Hepatocyte (in vitro differentiated cells): ENCODE results near the gene KIF25. TPM values are rescaled to one million over a fixed set of nuclear protein-coding genes. Genes with fewer than 3 reads are reported as not detected.

ENCODE experiments used
- DNase-seq: peaks from one replicate; pipeline ENCODE4 v3.0.0-alpha.2; 2016; ENCODE audit warnings: low spot score
- H2AFZ ChIP-seq: fragments of 200-600 bp; sonication (generic); 2 replicates; pipeline ENCODE4 v1.6.0; 2016; ENCODE audit warnings: antibody characterized with exemption, mild to moderate bottlenecking
- H3K27ac ChIP-seq: fragments of 200-600 bp; sonication (generic); 2 replicates; pipeline ENCODE4 v1.5.1; 2016; ENCODE audit warnings: mild to moderate bottlenecking
- H3K27me3 ChIP-seq: fragments of 200-600 bp; sonication (generic); 2 replicates; pipeline ENCODE4 v1.6.1; 2016
- H3K36me3 ChIP-seq: fragments of 200-600 bp; sonication (generic); replicated peaks from 2 replicates; pipeline ENCODE4 v1.5.1; 2016; ENCODE audit warnings: low read depth; ENCODE audit not compliant: insufficient read depth
- H3K4me1 ChIP-seq: fragments of 200-600 bp; sonication (generic); 2 replicates; pipeline ENCODE4 v1.5.1; 2016; ENCODE audit warnings: mild to moderate bottlenecking, moderate library complexity; ENCODE audit not compliant: insufficient read depth
- H3K4me2 ChIP-seq: fragments of 200-600 bp; sonication (generic); 2 replicates; pipeline ENCODE4 v1.6.0; 2016
- H3K4me3 ChIP-seq: fragments of 200-600 bp; sonication (generic); 2 replicates; pipeline ENCODE4 v1.5.1; 2016; ENCODE audit warnings: mild to moderate bottlenecking
- H3K79me2 ChIP-seq: fragments of 200-600 bp; sonication (generic); 2 replicates; pipeline ENCODE4 v1.6.0; 2017; ENCODE audit warnings: mild to moderate bottlenecking
- H3K9me2 ChIP-seq: fragments of 200-600 bp; sonication (generic); replicated peaks from 2 replicates; pipeline ENCODE4 v1.6.0; 2017; ENCODE audit warnings: mild to moderate bottlenecking; ENCODE audit not compliant: insufficient read depth
- H3K9me3 ChIP-seq: fragments of 200-600 bp; sonication (generic); 2 replicates; pipeline ENCODE4 v1.5.1; 2016; ENCODE audit warnings: low read depth, mild to moderate bottlenecking
- H4K20me1 ChIP-seq: fragments of 200-600 bp; sonication (generic); 2 replicates; pipeline ENCODE4 v1.6.0; 2016; ENCODE audit warnings: mild to moderate bottlenecking; ENCODE audit not compliant: insufficient read depth, poor library complexity, severe bottlenecking
- CTCF ChIP-seq: fragments of 200-600 bp; sonication (generic); IDR thresholded peaks from 2 replicates; pipeline ENCODE4 v1.5.1; 2016; ENCODE audit warnings: antibody characterized with exemption, mild to moderate bottlenecking; ENCODE audit not compliant: poor library complexity
- EZH2 ChIP-seq: fragments of 200-600 bp; sonication (generic); IDR thresholded peaks from 2 replicates; pipeline ENCODE4 v1.6.1; 2016; ENCODE audit warnings: antibody characterized with exemption, mild to moderate bottlenecking, borderline replicate concordance
- EZH2phosphoT487 ChIP-seq: fragments of 200-600 bp; sonication (generic); IDR thresholded peaks from one replicate; pipeline ENCODE4 v1.6.1; 2018; ENCODE audit warnings: antibody characterized with exemption, mild to moderate bottlenecking, low read depth, moderate library complexity; ENCODE audit not compliant: unreplicated experiment, severe bottlenecking
- whole genome bisulfite sequencing: methylation state at CpG from one replicate; pipeline ENCODE4 v1.1.6; 2016; ENCODE audit warnings: low lambda C conversion rate; ENCODE audit errors: missing lambda C conversion rate; 5-methylcytosine and 5-hydroxymethylcytosine counted together
- polyA plus RNA-seq: library from polyadenylated mRNA; unstranded; fragments of >200 nt; fragmentation: Nextera tagmentation; extraction: Ambion mirVana; gene quantifications from 2 replicates; pipeline ENCODE4 v1.2.1, GENCODE V29; 2016
- total RNA-seq: library from RNA; depleted of rRNA; stranded (reverse); fragments of >200 nt; gene quantifications from 2 replicates; pipeline ENCODE4 v1.2.3, GENCODE V29; 2014

Gene KIF25
- total and polyA plus RNA-seq, 2 experiments from 2014 or later: 0.40 TPM; not detected in 1

GRCh38 chr6:167984876-167985604, 12.4 kb upstream of the KIF25 start:
- Histone ChIP-seq H4K20me1 (no peaks in the 10 kb centered on the region), H3K4me3 (no peak overlapping the region), H2AFZ (no peak overlapping the region), H3K4me2 (no peak overlapping the region), H3K27ac (no peak overlapping the region), H3K36me3 (no peaks in the 10 kb centered on the region), H3K27me3 (no peaks in the 10 kb centered on the region), H3K9me3 (no peaks in the 10 kb centered on the region), H3K4me1 (no peaks in the 10 kb centered on the region), H3K79me2 (no peaks in the 10 kb centered on the region), H3K9me2 (no peaks in the 10 kb centered on the region)
- 92% methylated on average over 13 of the region's 13 CpGs for WGBS
- no peak for DNase-seq
- TF ChIP-seq EZH2 (no peak), CTCF (no peak), EZH2phosphoT487 (no peak)

- 96% methylated on average over 37 of the region's 39 CpGs for WGBS
- no peaks in the 10 kb centered on the region for H3K4me1 ChIP-seq
- H3K4me3 ChIP-seq: no peak overlapping the region
- no peaks in the 10 kb centered on the region for H3K9me3 ChIP-seq
- no peaks in the 10 kb centered on the region for H3K9me2 ChIP-seq
- DNase-seq: no peak
- H3K27me3 ChIP-seq: no peaks in the 10 kb centered on the region
- no peaks in the 10 kb centered on the region for H3K79me2 ChIP-seq
- TF ChIP-seq EZH2 (no peak), CTCF (no peak), EZH2phosphoT487 (no peak)
- no peak overlapping the region for H3K27ac ChIP-seq
- no peaks in the 10 kb centered on the region for H4K20me1 ChIP-seq
- H2AFZ ChIP-seq: no peak overlapping the region
- no peaks in the 10 kb centered on the region for H3K36me3 ChIP-seq
- H3K4me2 ChIP-seq: no peak overlapping the region
These were observed 11.4 kb upstream of the KIF25 start for GRCh38 chr6:167985911-167986595.

- Histone ChIP-seq H3K9me2 (no peaks in the 10 kb centered on the region), H2AFZ (no peak overlapping the region), H3K36me3 (no peaks in the 10 kb centered on the region), H3K79me2 (no peaks in the 10 kb centered on the region), H3K27me3 (no peaks in the 10 kb centered on the region), H3K4me2 (no peak overlapping the region), H3K9me3 (no peaks in the 10 kb centered on the region), H3K4me3 (no peak overlapping the region), H3K4me1 (no peaks in the 10 kb centered on the region), H3K27ac (no peak overlapping the region), H4K20me1 (no peaks in the 10 kb centered on the region)
- no peak for DNase-seq
- 95% methylated on average over 35 of the region's 35 CpGs for WGBS
- TF ChIP-seq EZH2phosphoT487 (no peak), EZH2 (no peak)
These were observed 9.9 kb upstream of the KIF25 start for GRCh38 chr6:167987396-167988153.

GRCh38 chr6:167988154-167988495, 9.3 kb upstream of the KIF25 start:
- Histone ChIP-seq H3K9me3 (no peaks in the 10 kb centered on the region), H4K20me1 (no peaks in the 10 kb centered on the region), H3K36me3 (no peaks in the 10 kb centered on the region), H3K27me3 (no peaks in the 10 kb centered on the region), H2AFZ (no peak overlapping the region), H3K4me1 (no peaks in the 10 kb centered on the region), H3K4me3 (no peak overlapping the region), H3K4me2 (no peak overlapping the region), H3K9me2 (no peaks in the 10 kb centered on the region), H3K27ac (no peak overlapping the region), H3K79me2 (no peaks in the 10 kb centered on the region)
- TF ChIP-seq EZH2phosphoT487: no peak
- TF ChIP-seq EZH2: no peak
- no peak for TF ChIP-seq CTCF
- DNase-seq: no peak
- 83% methylated on average over 5 of the region's 5 CpGs for WGBS
